GM08714 (cell line): Measurements from ENCODE around the gene PROSER3.

Experiments used
- H3K4me3 ChIP-seq: fragments of 200-500 bp; sonication (Bioruptor generic); 2 replicates; pipeline ENCODE4 v1.5.1; 2014; ENCODE audit warnings: mild to moderate bottlenecking, low read length, inconsistent platforms
- ZNF274 ChIP-seq: IDR thresholded peaks from 2 replicates; pipeline ENCODE4 v1.6.1; 2012; ENCODE audit warnings: mild to moderate bottlenecking, low read depth, low read length

The PROSER3 gene

GRCh38 chr19:35757749-35758608 is at the start of gene PROSER3:
TSS of gene PROSER3 (plus strand) at chr19:35758176. CDS start at chr19:35758216, 40 bp downstream.
- TF ChIP-seq ZNF274: no peak
- H3K4me3 ChIP-seq: peak within 1 kb of the TSS; percentile 93

- TF ChIP-seq ZNF274: no peak
- no peak overlapping the region for H3K4me3 ChIP-seq
Observed at GRCh38 chr19:35708391-35708790, 49.6 kb upstream of the PROSER3 start.

GRCh38 chr19:35710784-35711723 is 46.9 kb upstream of the PROSER3 start:
- TF ChIP-seq ZNF274: no peak
- peak overlapping the region; percentile 42; the same call in 1 of the 2 replicates for H3K4me3 ChIP-seq

- TF ChIP-seq ZNF274: no peak
- peak overlapping the region; percentile 49 for H3K4me3 ChIP-seq
Observed at GRCh38 chr19:35712567-35713505, 45.1 kb upstream of the PROSER3 start.

DNA sequence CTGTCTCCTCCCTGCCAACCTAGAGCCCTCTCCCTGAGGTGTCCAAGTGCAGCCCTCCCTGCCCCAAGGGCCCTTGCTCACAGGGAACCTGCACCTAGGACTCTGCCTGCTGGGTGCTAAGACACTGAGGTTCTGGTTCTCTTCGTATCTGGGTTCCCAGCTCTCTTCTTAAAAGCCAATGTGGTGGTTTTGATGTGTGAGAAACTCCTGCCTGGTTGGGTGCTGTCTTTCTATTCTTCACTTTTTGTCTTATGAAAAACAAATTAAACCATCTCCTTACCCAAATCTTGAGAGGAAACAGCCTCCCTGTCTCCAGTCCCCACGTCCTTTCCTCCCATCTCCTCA is 44.5 kb upstream of the PROSER3 start:
- peak overlapping the region; percentile 49 for H3K4me3 ChIP-seq

GRCh38 chr19:35713904-35714495 is 44.0 kb upstream of the PROSER3 start:
- H3K4me3 ChIP-seq: peak overlapping the region; percentile 49
- no peak for TF ChIP-seq ZNF274

More for the DNA sequence above, 44.5 kb upstream of the PROSER3 start:
- TF ChIP-seq ZNF274: no peak

DNA sequence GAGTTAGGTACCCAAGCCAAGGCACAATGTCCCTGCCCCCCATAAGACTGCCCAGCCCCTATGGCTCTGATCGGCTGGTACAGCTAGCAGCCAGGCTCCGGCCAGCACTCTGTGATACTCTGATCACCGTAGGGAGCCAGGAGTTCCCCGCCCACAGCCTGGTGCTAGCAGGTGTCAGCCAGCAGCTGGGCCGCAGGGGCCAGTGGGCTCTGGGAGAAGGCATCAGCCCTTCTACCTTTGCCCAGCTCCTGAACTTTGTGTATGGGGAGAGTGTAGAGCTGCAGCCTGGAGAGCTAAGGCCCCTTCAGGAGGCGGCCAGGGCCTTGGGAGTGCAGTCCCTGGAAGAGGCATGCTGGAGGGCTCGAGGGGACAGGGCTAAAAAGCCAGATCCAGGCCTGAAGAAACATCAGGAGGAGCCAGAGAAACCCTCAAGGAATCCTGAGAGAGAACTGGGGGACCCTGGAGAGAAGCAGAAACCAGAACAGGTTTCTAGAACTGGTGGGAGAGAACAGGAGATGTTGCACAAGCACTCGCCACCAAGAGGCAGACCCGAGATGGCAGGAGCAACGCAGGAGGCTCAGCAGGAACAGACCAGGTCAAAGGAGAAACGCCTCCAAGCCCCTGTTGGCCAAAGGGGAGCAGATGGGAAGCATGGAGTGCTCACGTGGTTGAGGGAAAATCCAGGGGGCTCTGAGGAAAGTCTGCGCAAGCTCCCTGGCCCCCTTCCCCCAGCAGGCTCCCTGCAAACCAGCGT is 43.2 kb upstream of the PROSER3 start:
- H3K4me3 ChIP-seq: peak overlapping the region; percentile 49; the same call in 1 of the 2 replicates
- TF ChIP-seq ZNF274: no peak

- no peak for TF ChIP-seq ZNF274
- peak overlapping the region; percentile 84; the same call in 1 of the 2 replicates for H3K4me3 ChIP-seq
Observed at GRCh38 chr19:35715355-35715809, 42.6 kb upstream of the PROSER3 start.

DNA sequence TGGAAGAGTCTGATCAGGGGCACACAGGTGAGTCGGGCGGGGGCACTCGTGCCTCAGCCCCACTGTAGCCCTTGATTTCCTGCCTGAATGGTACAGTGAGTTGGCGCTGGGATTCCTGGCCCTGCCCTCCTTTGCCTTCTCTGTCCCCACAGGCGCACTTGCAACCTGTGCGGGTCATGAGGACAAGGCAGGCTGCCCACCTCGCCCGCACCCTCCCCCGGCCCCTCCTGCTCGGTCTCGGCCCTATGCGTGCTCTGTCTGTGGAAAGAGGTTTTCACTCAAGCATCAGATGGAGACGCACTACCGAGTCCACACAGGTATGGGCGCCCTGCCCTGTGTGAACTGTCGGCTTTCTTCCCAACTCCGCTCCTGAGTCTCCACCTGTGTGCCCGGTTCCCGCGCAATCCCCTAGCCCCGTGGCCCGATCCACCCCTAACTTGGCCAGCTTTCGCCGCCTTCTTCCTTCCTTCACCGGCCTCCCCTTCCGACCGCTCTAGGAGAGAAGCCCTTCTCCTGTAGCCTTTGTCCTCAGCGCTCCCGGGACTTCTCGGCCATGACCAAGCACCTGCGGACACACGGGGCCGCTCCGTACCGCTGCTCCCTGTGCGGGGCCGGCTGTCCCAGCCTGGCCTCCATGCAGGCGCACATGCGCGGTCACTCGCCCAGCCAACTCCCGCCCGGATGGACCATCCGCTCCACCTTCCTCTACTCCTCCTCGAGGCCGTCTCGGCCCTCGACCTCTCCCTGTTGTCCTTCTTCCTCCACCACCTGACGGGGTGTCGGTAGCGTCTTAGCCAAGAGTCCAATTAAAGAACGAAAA is 41.8 kb upstream of the PROSER3 start:
- no peak for TF ChIP-seq ZNF274
- H3K4me3 ChIP-seq: peak overlapping the region; percentile 84

GRCh38 chr19:35716801-35717664 is 40.9 kb upstream of the PROSER3 start:
- peak overlapping the region; percentile 84 for H3K4me3 ChIP-seq
- TF ChIP-seq ZNF274: no peak

GRCh38 chr19:35717665-35718344 is 40.2 kb upstream of the PROSER3 start, which contains the start of gene KMT2B:
TSS of gene KMT2B (plus strand) at chr19:35718003. CDS start at chr19:35718019, 16 bp downstream.
- peak within 1 kb of the TSS; percentile 84 for H3K4me3 ChIP-seq
- TF ChIP-seq ZNF274: no peak
